Measurements from ENCODE around the gene SMAD3.

- TF ChIP-seq CTCF (IDR thresholded peaks at IDR 0.05) (no peak), POLR2A (IDR thresholded peaks at IDR 0.05) (no peak)
These were observed 51.3 kb downstream of the SMAD3 start for GRCh38 chr15:67116742-67117141.
